Right atrium auricular region (tissue), 2 donors: ENCODE data around the gene STRA6. TPM values are rescaled to one million over a fixed set of nuclear protein-coding genes. Genes with fewer than 3 reads are reported as not detected.

Source experiments
- DNase-seq: peaks from one replicate; pipeline ENCODE4 v3.0.0-alpha.2; 2019; ENCODE audit warnings: low spot score
- H3K27ac ChIP-seq, 2 donors: fragments of 200-600 bp; sonication (generic); 1 replicate in 1 of 2; 2 replicates in 1 of 2; pipeline ENCODE4 v1.5.1; 2016 to 2019
- H3K27me3 ChIP-seq, 2 donors: fragments of 200-600 bp; sonication (generic); one replicate each; pipeline versions ENCODE4 v1.5.1 to v1.6.0; 2017 to 2019
- H3K36me3 ChIP-seq: fragments of 200-600 bp; sonication (generic); one replicate; pipeline ENCODE4 v1.5.1; 2016
- H3K4me1 ChIP-seq, 2 donors: fragments of 200-600 bp; sonication (generic); one replicate each; pipeline versions ENCODE4 v1.5.1 to v1.6.0; 2017 to 2019
- H3K4me3 ChIP-seq, 2 donors: fragments of 200-600 bp; sonication (generic); 1 replicate in 1 of 2; 2 replicates in 1 of 2; pipeline ENCODE4 v1.5.1; 2017 to 2019; ENCODE audit warnings: mild to moderate bottlenecking in 1 of 2, moderate library complexity in 1 of 2
- H3K9me3 ChIP-seq, 2 donors: fragments of 200-600 bp; sonication (generic); one replicate each; pipeline ENCODE4 v1.5.1; 2019
- CTCF ChIP-seq, 2 donors: fragments of 200-600 bp; sonication (generic); IDR thresholded peaks; one replicate each; pipeline ENCODE4 v1.5.1; 2019; ENCODE audit warnings: antibody characterized with exemption in 2 of 2
- total RNA-seq, 2 donors: library from RNA; depleted of rRNA; stranded (reverse); fragments of >200 nt; gene quantifications; one replicate each; pipeline ENCODE4 v1.1.0, GENCODE V29; 2016

Gene STRA6
- total RNA-seq, 2 donors from 2014 or later = 0.22 to 0.55 TPM

GRCh38 chr15:74200871-74201419, 1.6 kb downstream of the STRA6 start:
- H3K36me3 ChIP-seq = no peaks in the 10 kb centered on the region
- no peaks in the 10 kb centered on the region for H3K9me3 ChIP-seq
- peaks cover 0 to 53% of the 10 kb centered on the region in 2 donors for H3K4me1 ChIP-seq
- H3K27ac ChIP-seq = no peak overlapping the region
- H3K4me3 ChIP-seq = no peak overlapping the region
- no peak for TF ChIP-seq CTCF (IDR thresholded peaks at IDR 0.05)
- DNase-seq = no peak
- no peaks in the 10 kb centered on the region for H3K27me3 ChIP-seq

GRCh38 chr15:74200412-74200815, 2.2 kb downstream of the STRA6 start:
- no peak for DNase-seq
- no peak for TF ChIP-seq CTCF (IDR thresholded peaks at IDR 0.05)
- no peak overlapping the region for H3K27ac ChIP-seq
- H3K36me3 ChIP-seq = no peaks in the 10 kb centered on the region
- H3K9me3 ChIP-seq = no peaks in the 10 kb centered on the region
- H3K4me3 ChIP-seq = no peak overlapping the region
- peaks cover 0 to 54% of the 10 kb centered on the region in 2 donors for H3K4me1 ChIP-seq
- no peaks in the 10 kb centered on the region for H3K27me3 ChIP-seq

- Histone ChIP-seq H3K27me3 (no peaks in the 10 kb centered on the region), H3K27ac (no peak overlapping the region), H3K36me3 (no peaks in the 10 kb centered on the region), H3K4me1 (peaks cover 0 to 42% of the 10 kb centered on the region in 2 donors), H3K9me3 (no peaks in the 10 kb centered on the region), H3K4me3 (no peak overlapping the region)
- DNase-seq = no peak
- no peak for TF ChIP-seq CTCF (IDR thresholded peaks at IDR 0.05)
Measured at GRCh38 chr15:74199297-74199652, 3.3 kb downstream of the STRA6 start.

GRCh38 chr15:74197176-74197965, 5.2 kb downstream of the STRA6 start:
- Histone ChIP-seq H3K4me3 (no peak overlapping the region), H3K27me3 (no peaks in the 10 kb centered on the region), H3K9me3 (no peaks in the 10 kb centered on the region), H3K36me3 (no peaks in the 10 kb centered on the region), H3K4me1 (peaks cover 0 to 34% of the 10 kb centered on the region in 2 donors), H3K27ac (no peak overlapping the region)
- DNase-seq = no peak
- TF ChIP-seq CTCF (IDR thresholded peaks at IDR 0.05) = no peak

GRCh38 chr15:74196175-74196574, 6.4 kb downstream of the STRA6 start:
- Histone ChIP-seq H3K4me3 (no peak overlapping the region), H3K9me3 (no peaks in the 10 kb centered on the region), H3K4me1 (peaks cover 0 to 24% of the 10 kb centered on the region in 2 donors), H3K36me3 (no peaks in the 10 kb centered on the region), H3K27ac (no peak overlapping the region), H3K27me3 (no peaks in the 10 kb centered on the region)
- peak; percentile 76 for DNase-seq
- no peak for TF ChIP-seq CTCF (IDR thresholded peaks at IDR 0.05)
